ENCODE data around the gene MED22. TPM values are rescaled to one million over a fixed set of nuclear protein-coding genes. Genes with fewer than 3 reads are reported as not detected.

The MED22 gene
- total RNA-seq (2021; ENCODE audit: unreplicated experiment) = 18.6 TPM
- 12.2 and 16.5 TPM in 2 replicates for polyA plus RNA-seq (2012)
- percentile 70 among the genes with signal in this experiment for Bru-seq, nascent RNA
- percentile 76 among the genes with signal in this experiment for BruChase-seq, experiment 1, labeled RNA remaining after a 6-hour chase
- BruChase-seq, experiment 2, labeled RNA remaining after a 2-hour chase = percentile 84 among the genes with signal in this experiment
- long read RNA-seq, transcript MED22-209 (4 exons, 3,867 nt) = major isoform, 10 of 39 reads
- long read RNA-seq, partial matches to known transcripts = 3 of 39 reads
- long read RNA-seq, other reads (novel, unspliced or antisense) = 26 of 39 reads

DNA sequence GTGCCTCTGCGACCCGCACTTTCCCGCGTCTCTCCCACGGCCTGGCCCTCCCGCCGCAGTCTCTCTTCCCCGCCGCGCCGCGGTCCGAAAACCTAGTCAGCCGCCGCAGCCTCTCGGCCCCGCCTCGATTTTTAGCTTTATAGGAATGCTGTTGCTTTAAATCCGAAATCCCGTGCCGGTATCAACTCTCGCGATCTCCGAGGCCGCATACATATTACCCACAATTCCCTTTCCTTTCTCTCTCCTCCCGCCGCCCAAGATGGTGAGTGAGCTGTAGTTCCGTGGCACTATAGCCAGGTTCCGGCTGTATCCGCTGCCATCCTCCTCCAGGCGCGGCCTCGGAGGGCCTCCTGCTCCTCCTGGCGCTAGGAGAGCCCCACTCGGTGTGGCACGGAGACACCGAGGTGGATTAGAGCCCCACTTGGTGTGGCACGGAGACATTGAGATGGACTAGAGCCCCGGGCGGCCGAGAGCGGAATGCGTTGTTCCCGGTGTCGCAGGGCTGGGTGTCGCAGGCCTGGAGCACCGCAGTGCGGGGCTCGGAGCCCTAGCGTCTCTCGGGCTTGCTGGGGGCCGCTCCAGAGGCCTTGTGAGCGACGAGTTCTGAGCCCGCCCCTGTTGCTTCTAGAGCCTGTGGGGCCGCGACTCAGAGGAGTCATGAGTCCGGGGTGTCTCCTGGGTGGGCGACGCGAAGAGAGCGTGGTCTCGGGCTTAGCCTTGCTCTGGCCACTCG is at the start of gene MED22, which contains the start of gene RPL7A:
Gene MED22, minus strand, starts transcription at position 147 of the 733 bp plus-strand sequence. CDS start 1,469 bp downstream, outside the sequence.
Gene RPL7A, plus strand, starts transcription at position 234 of the 733 bp plus-strand sequence. Its CDS starts 26 bp downstream, at position 260.
- peaks cover 47 to 72% of the 10 kb centered on the region in 2 experiments for H3K36me3 ChIP-seq (ENCODE audit: control insufficient read depth in 1 of 2, insufficient read depth in 2 of 2, low read length in 2 of 2)
- peaks cover 10% of the 10 kb centered on the region; the same call in 1 of the 2 replicates for H4K20me1 ChIP-seq (ENCODE audit: insufficient read depth)
- H3K27me3 ChIP-seq (ENCODE audit: insufficient read depth, low read length) = no peaks in the 10 kb centered on the region
- H3K27ac ChIP-seq (ENCODE audit: low read depth, low read length) = peak within 1 kb of the TSS; percentile 96
- peak; percentile 65 for ATAC-seq
- no peaks in the 10 kb centered on the region for H3K9me2 ChIP-seq (ENCODE audit: insufficient read depth)
- ChIA-PET RAD21 (ENCODE audit: low non-redundant PET in 1 of 2, low total read pairs in 2 of 2, uncharacterized antibody in 2 of 2, unreplicated experiment in 2 of 2) (no interaction called here), CTCF (interaction anchor here (0.7 to 1.0 kb wide), 2 partner anchors 160 to 162 kb away, joined by 3 to 6 read pairs; no protein-coding TSS in a partner anchor), POLR2A (interaction anchor here (0.6 to 1.9 kb wide), 14 partner anchors 8 to 1295 kb away, joined by 3 to 15 read pairs (median 4); partner anchors contain the start of genes CACFD1, GTF3C5, REXO4 and SURF1)
- peaks cover 12 to 22% of the 10 kb centered on the region in 2 experiments; a peak in 3 of 4 replicates for H3K4me1 ChIP-seq (ENCODE audit: control insufficient read depth in 1 of 2, insufficient read depth in 2 of 2, low read length in 2 of 2)
- peak; percentile 98 for TF ChIP-seq POLR2A (IDR thresholded peaks at IDR 0.05; ENCODE audit: borderline replicate concordance, extremely low read depth, insufficient read depth, insufficient read length)
- peak; percentile 89 for TF ChIP-seq YY1 (IDR thresholded peaks at IDR 0.05; ENCODE audit: extremely low read depth, insufficient replicate concordance, low read depth, low read length)
- TF ChIP-seq JUND (IDR thresholded peaks at IDR 0.05) = no peak
- no peak for TF ChIP-seq ELF1 (IDR thresholded peaks at IDR 0.05; ENCODE audit: borderline replicate concordance, low read depth)
- TF ChIP-seq, protein P1, sequence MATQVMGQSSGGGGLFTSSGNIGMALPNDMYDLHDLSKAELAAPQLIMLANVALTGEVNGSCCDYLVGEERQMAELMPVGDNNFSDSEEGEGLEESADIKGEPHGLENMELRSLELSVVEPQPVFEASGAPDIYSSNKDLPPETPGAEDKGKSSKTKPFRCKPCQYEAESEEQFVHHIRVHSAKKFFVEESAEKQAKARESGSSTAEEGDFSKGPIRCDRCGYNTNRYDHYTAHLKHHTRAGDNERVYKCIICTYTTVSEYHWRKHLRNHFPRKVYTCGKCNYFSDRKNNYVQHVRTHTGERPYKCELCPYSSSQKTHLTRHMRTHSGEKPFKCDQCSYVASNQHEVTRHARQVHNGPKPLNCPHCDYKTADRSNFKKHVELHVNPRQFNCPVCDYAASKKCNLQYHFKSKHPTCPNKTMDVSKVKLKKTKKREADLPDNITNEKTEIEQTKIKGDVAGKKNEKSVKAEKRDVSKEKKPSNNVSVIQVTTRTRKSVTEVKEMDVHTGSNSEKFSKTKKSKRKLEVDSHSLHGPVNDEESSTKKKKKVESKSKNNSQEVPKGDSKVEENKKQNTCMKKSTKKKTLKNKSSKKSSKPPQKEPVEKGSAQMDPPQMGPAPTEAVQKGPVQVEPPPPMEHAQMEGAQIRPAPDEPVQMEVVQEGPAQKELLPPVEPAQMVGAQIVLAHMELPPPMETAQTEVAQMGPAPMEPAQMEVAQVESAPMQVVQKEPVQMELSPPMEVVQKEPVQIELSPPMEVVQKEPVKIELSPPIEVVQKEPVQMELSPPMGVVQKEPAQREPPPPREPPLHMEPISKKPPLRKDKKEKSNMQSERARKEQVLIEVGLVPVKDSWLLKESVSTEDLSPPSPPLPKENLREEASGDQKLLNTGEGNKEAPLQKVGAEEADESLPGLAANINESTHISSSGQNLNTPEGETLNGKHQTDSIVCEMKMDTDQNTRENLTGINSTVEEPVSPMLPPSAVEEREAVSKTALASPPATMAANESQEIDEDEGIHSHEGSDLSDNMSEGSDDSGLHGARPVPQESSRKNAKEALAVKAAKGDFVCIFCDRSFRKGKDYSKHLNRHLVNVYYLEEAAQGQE (IDR thresholded peaks at IDR 0.05; ENCODE audit: low read depth) = no peak
- TF ChIP-seq, protein P2, sequence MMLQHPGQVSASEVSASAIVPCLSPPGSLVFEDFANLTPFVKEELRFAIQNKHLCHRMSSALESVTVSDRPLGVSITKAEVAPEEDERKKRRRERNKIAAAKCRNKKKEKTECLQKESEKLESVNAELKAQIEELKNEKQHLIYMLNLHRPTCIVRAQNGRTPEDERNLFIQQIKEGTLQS (IDR thresholded peaks at IDR 0.05) = no peak
- TF ChIP-seq, protein P3, sequence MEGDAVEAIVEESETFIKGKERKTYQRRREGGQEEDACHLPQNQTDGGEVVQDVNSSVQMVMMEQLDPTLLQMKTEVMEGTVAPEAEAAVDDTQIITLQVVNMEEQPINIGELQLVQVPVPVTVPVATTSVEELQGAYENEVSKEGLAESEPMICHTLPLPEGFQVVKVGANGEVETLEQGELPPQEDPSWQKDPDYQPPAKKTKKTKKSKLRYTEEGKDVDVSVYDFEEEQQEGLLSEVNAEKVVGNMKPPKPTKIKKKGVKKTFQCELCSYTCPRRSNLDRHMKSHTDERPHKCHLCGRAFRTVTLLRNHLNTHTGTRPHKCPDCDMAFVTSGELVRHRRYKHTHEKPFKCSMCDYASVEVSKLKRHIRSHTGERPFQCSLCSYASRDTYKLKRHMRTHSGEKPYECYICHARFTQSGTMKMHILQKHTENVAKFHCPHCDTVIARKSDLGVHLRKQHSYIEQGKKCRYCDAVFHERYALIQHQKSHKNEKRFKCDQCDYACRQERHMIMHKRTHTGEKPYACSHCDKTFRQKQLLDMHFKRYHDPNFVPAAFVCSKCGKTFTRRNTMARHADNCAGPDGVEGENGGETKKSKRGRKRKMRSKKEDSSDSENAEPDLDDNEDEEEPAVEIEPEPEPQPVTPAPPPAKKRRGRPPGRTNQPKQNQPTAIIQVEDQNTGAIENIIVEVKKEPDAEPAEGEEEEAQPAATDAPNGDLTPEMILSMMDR (IDR thresholded peaks at IDR 0.05 in 2 of 3, conservative IDR thresholded peaks at IDR 0.05 in 1 of 3; ENCODE audit: borderline replicate concordance in 1 of 3, insufficient read depth in 1 of 3, low read depth in 2 of 3, low read length in 2 of 3) = no peak
- TF ChIP-seq SRF (IDR thresholded peaks at IDR 0.05; ENCODE audit: low read depth) = no peak
- TF ChIP-seq CBX3 (IDR thresholded peaks at IDR 0.05; ENCODE audit: low read depth) = no peak
- TF ChIP-seq ZFX (IDR thresholded peaks at IDR 0.05) = peak; percentile 55; the same call in 1 of the 2 replicates
- TF ChIP-seq POLR2AphosphoS5 (IDR thresholded peaks at IDR 0.05; ENCODE audit: low read depth, low read length) = peak; percentile 99
- TF ChIP-seq CEBPB (IDR thresholded peaks at IDR 0.05; ENCODE audit: low read depth) = no peak
- TF ChIP-seq, protein P4, sequence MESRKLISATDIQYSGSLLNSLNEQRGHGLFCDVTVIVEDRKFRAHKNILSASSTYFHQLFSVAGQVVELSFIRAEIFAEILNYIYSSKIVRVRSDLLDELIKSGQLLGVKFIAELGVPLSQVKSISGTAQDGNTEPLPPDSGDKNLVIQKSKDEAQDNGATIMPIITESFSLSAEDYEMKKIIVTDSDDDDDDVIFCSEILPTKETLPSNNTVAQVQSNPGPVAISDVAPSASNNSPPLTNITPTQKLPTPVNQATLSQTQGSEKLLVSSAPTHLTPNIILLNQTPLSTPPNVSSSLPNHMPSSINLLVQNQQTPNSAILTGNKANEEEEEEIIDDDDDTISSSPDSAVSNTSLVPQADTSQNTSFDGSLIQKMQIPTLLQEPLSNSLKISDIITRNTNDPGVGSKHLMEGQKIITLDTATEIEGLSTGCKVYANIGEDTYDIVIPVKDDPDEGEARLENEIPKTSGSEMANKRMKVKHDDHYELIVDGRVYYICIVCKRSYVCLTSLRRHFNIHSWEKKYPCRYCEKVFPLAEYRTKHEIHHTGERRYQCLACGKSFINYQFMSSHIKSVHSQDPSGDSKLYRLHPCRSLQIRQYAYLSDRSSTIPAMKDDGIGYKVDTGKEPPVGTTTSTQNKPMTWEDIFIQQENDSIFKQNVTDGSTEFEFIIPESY (IDR thresholded peaks at IDR 0.05; ENCODE audit: extremely low read depth, insufficient replicate concordance, low read length) = peak; percentile 97
- H3K4me3 ChIP-seq (replicated peaks in 1 of 2; ENCODE audit: low read depth in 1 of 2, low read length in 2 of 2) = peak within 1 kb of the TSS; percentile 89 to 100
- no peaks in the 10 kb centered on the region for H3K9me3 ChIP-seq (ENCODE audit: control insufficient read depth in 1 of 2, insufficient read depth in 1 of 2, low read depth in 1 of 2, low read length in 2 of 2)
- peak within 1 kb of the TSS; percentile 100 for H3K9ac ChIP-seq (ENCODE audit: low read length)
- BruUV-seq (replicated peaks) = no TSS peak
- H3K79me2 ChIP-seq (ENCODE audit: insufficient read depth, low read length) = peaks cover 60% of the 10 kb centered on the region
- intact Hi-C loops (cut with micrococcal nuclease) = no loop called here
- peak; percentile 93 for DNase-seq (ENCODE audit: low read depth, low spot score)
- H3K4me2 ChIP-seq (ENCODE audit: low read length) = peak within 1 kb of the TSS; percentile 98
- no peak within 1 kb of the TSS for H2AFZ ChIP-seq (ENCODE audit: low read depth, low read length, poor library complexity, severe bottlenecking)
